Activated T-cell treated with anti-CD3 and anti-CD28 coated beads for 1 hour (primary cell): ENCODE data around the gene F8.

Source experiments
- DNase-seq: peaks from one replicate; pipeline ENCODE4 v3.0.0-alpha.2; 2020; ENCODE audit warnings: low read depth

F8 gene

GRCh38 chrX:155022585-155022984 lies at the start of gene F8:
TSS of gene F8 (minus strand) at chrX:155022723. CDS start at chrX:155022552, 171 bp downstream.
- no peak for DNase-seq

- no peak for DNase-seq
Observed at GRCh38 chrX:155071694-155072280, 49.3 kb upstream of the F8 start.

GRCh38 chrX:155070975-155071693 lies 48.6 kb upstream of the F8 start, which contains the start of the genes BRCC3, CMC4 and MTCP1:
TSS of gene BRCC3 (plus strand) at chrX:155071508. CDS start at chrX:155071528, 20 bp downstream.
TSS of gene CMC4 (minus strand) at chrX:155071136. CDS start at chrX:155064023, 7,113 bp downstream.
TSS of gene MTCP1 (minus strand) at chrX:155071136. CDS start at chrX:155066010, 5,126 bp downstream.
- peak; percentile 61 for DNase-seq

- DNase-seq: no peak
Observed at GRCh38 chrX:155070663-155070974, 48.1 kb upstream of the F8 start.

GRCh38 chrX:155070038-155070437 lies 47.5 kb upstream of the F8 start:
- DNase-seq: no peak

- no peak for DNase-seq
Observed at GRCh38 chrX:155069414-155069813, 46.9 kb upstream of the F8 start.

- no peak for DNase-seq
Observed at GRCh38 chrX:155068165-155068564, 45.6 kb upstream of the F8 start.

- no peak for DNase-seq
Observed at GRCh38 chrX:155065035-155065734, 42.7 kb upstream of the F8 start.

GRCh38 chrX:155061760-155062159 lies 39.2 kb upstream of the F8 start:
- DNase-seq: no peak

GRCh38 chrX:155056877-155057792 lies 34.6 kb upstream of the F8 start:
- peak; percentile 30 for DNase-seq

- DNase-seq: no peak
Observed at GRCh38 chrX:155056471-155056870, 33.9 kb upstream of the F8 start.

GRCh38 chrX:155055494-155055893 lies 33.0 kb upstream of the F8 start:
- no peak for DNase-seq

- DNase-seq: no peak
Observed at GRCh38 chrX:155054255-155054654, 31.7 kb upstream of the F8 start.

- no peak for DNase-seq
Observed at GRCh38 chrX:155053656-155054055, 31.1 kb upstream of the F8 start.

- no peak for DNase-seq
Observed at GRCh38 chrX:155052738-155053498, 30.4 kb upstream of the F8 start.

- DNase-seq: peak; percentile 32
Observed at GRCh38 chrX:155048977-155049619, 26.6 kb upstream of the F8 start.

GRCh38 chrX:155046811-155047528 lies 24.4 kb upstream of the F8 start:
- DNase-seq: no peak

- no peak for DNase-seq
Observed at GRCh38 chrX:155046129-155046810, 23.7 kb upstream of the F8 start.

- DNase-seq: no peak
Observed at GRCh38 chrX:155035688-155036087, 13.2 kb upstream of the F8 start.
